Activated naive CD4-positive, alpha-beta T cell treated with Interleukin-2 at 50 U/mL for 16 hours (primary cell): ENCODE data around the gene SMIM30.

ENCODE experiments used
- DNase-seq: peaks from one replicate; pipeline ENCODE4 v3.0.0-alpha.2; 2020

The SMIM30 gene

GRCh38 chr7:113099284-113099919, 19.0 kb downstream of the SMIM30 start:
- no peak for DNase-seq

- no peak for DNase-seq
Observed at GRCh38 chr7:113094517-113095249, 23.7 kb downstream of the SMIM30 start.

- no peak for DNase-seq
Observed at GRCh38 chr7:113093561-113093960, 24.8 kb downstream of the SMIM30 start.

- no peak for DNase-seq
Observed at GRCh38 chr7:113092762-113093161, 25.6 kb downstream of the SMIM30 start.

- DNase-seq = no peak
Observed at GRCh38 chr7:113087071-113087998, 31.0 kb downstream of the SMIM30 start.

GRCh38 chr7:113086431-113086888, 31.9 kb downstream of the SMIM30 start, which contains the start of gene GPR85:
Gene GPR85, minus strand, starts transcription at chr7:113086827. Its CDS starts 2,106 bp downstream, at chr7:113084721.
- DNase-seq = peak; percentile 13

GRCh38 chr7:113085781-113086390, 32.5 kb downstream of the SMIM30 start:
- no peak for DNase-seq

- no peak for DNase-seq
Observed at GRCh38 chr7:113084496-113085172, 33.7 kb downstream of the SMIM30 start.

- DNase-seq = no peak
Observed at GRCh38 chr7:113083816-113084495, 34.4 kb downstream of the SMIM30 start.

- no peak for DNase-seq
Observed at GRCh38 chr7:113083132-113083815, 35.1 kb downstream of the SMIM30 start.

GRCh38 chr7:113078331-113078730, 40.0 kb downstream of the SMIM30 start:
- no peak for DNase-seq

GRCh38 chr7:113076703-113077102, 41.7 kb downstream of the SMIM30 start:
- no peak for DNase-seq

GRCh38 chr7:113071465-113071864, 46.9 kb downstream of the SMIM30 start:
- no peak for DNase-seq
